SK-N-SH treated with all-trans-retinoic acid at 6 μM for 48 hours (cell line): ENCODE results near the gene CPT1B.

Source experiments
- ARNTL ChIP-seq: fragments of 450-650 bp; formaldehyde crosslinking; IDR thresholded peaks from 2 replicates; pipeline ENCODE4 v1.5.0; 2020; ENCODE audit warnings: low read depth, mild to moderate bottlenecking, moderate library complexity, borderline replicate concordance
- OSR1 ChIP-seq: fragments of 250-450 bp; sonication (Bioruptor Pico); IDR thresholded peaks from 2 replicates; pipeline ENCODE4 v1.8.0; 2022; ENCODE audit warnings: moderate library complexity, mild to moderate bottlenecking, inconsistent platforms
- PATZ1 ChIP-seq: fragments of 250-450 bp; sonication (Bioruptor Pico); IDR thresholded peaks from 2 replicates; pipeline ENCODE4 v1.8.0; 2020; ENCODE audit warnings: mild to moderate bottlenecking, moderate library complexity, borderline replicate concordance
- PPARA ChIP-seq: fragments of 250-450 bp; sonication (Bioruptor Pico); IDR thresholded peaks from 2 replicates; pipeline ENCODE4 v1.5.0; 2020; ENCODE audit warnings: mild to moderate bottlenecking, borderline replicate concordance
- SNAI2 ChIP-seq: fragments of 250-450 bp; sonication (Bioruptor Pico); IDR thresholded peaks from 2 replicates; pipeline ENCODE4 v1.5.0; 2020; ENCODE audit warnings: mild to moderate bottlenecking, moderate library complexity
- TCF4 ChIP-seq: fragments of 250-450 bp; sonication (Bioruptor Pico); IDR thresholded peaks from 2 replicates; pipeline ENCODE4 v1.8.0; 2021; ENCODE audit warnings: mild to moderate bottlenecking, moderate library complexity, borderline replicate concordance
- TOX ChIP-seq: fragments of 250-450 bp; sonication (Bioruptor Pico); IDR thresholded peaks from 2 replicates; pipeline ENCODE4 v1.8.0; 2021; ENCODE audit warnings: mild to moderate bottlenecking, moderate library complexity, borderline replicate concordance
- ZC3H10 ChIP-seq: fragments of 250-450 bp; sonication (Bioruptor Pico); IDR thresholded peaks from 2 replicates; pipeline ENCODE4 v1.5.1; 2021; ENCODE audit warnings: mild to moderate bottlenecking, moderate library complexity
- ZFP3 ChIP-seq: fragments of 250-450 bp; sonication (Bioruptor Pico); IDR thresholded peaks from 2 replicates; pipeline ENCODE4 v1.5.0; 2020; ENCODE audit warnings: mild to moderate bottlenecking, moderate library complexity
- ZFP30 ChIP-seq: fragments of 450-650 bp; formaldehyde crosslinking; IDR thresholded peaks from 2 replicates; pipeline ENCODE4 v1.5.0; 2022; ENCODE audit warnings: mild to moderate bottlenecking, moderate library complexity
- ZNF565 ChIP-seq: fragments of 450-650 bp; formaldehyde crosslinking; conservative IDR thresholded peaks from 2 replicates; pipeline ENCODE4 v1.5.0; 2020; ENCODE audit warnings: low read depth, mild to moderate bottlenecking, moderate library complexity
- ZNF70 ChIP-seq: fragments of 450-650 bp; formaldehyde crosslinking; IDR thresholded peaks from 2 replicates; pipeline ENCODE4 v1.5.0; 2020; ENCODE audit warnings: mild to moderate bottlenecking, moderate library complexity
- ZNF8 ChIP-seq: fragments of 450-650 bp; formaldehyde crosslinking; IDR thresholded peaks from 2 replicates; pipeline ENCODE4 v1.5.0; 2020; ENCODE audit warnings: mild to moderate bottlenecking, moderate library complexity

DNA sequence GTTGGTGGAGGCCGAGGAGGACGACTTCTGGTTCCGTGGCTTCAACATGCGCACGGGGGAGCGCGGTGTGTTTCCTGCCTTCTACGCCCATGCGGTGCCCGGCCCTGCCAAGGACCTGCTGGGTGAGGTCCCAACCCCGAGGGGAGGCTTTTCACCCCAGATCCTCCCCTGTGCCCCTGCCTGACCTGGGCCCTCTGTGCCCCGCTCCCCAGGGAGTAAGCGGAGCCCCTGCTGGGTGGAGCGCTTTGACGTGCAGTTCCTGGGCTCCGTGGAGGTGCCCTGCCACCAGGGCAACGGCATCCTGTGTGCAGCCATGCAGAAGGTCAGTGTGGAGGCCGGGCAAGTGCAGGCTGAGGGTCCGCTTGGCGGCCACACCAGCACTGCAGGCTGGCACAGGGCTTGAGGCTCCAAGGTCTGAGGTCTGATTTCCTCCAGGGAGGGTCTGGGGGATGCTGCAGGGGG, 27.4 kb upstream of the CPT1B start:
- no peak for TF ChIP-seq ZFP30 (CRISPR knock-in tag)
- TF ChIP-seq PPARA (CRISPR knock-in tag) = no peak
- TF ChIP-seq ZNF70 = no peak
- no peak for TF ChIP-seq ZFP3 (CRISPR knock-in tag)
- no peak for TF ChIP-seq TCF4
- TF ChIP-seq ZNF565 = no peak
- no peak for TF ChIP-seq ZC3H10 (CRISPR knock-in tag)
- TF ChIP-seq OSR1 (CRISPR knock-in tag) = no peak
- TF ChIP-seq PATZ1 (CRISPR knock-in tag) = no peak
- TF ChIP-seq TOX = no peak
- no peak for TF ChIP-seq ARNTL
- TF ChIP-seq SNAI2 = no peak
- TF ChIP-seq ZNF8 (CRISPR knock-in tag) = no peak
